Measurements from ENCODE around the gene APEX1.

DNA sequence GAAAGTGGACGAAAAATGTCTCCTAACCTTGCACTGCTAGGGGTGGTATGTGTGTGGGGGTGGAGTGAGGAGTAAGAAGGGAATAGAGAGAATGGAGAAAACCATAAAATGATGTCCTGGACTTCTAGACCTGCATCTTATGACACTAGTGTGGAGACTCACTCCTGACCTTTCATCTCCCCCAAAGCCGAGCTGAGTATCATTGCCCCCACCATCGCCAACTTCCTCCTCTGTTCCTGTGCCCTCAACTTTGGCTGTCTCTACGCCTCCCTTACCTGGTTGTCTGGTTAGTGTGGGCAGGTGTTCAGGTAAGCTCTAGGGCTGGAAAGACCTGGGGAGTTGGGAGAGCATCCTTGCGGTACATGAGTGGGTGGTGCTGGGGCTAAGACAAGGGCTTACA lies 14.6 kb upstream of the APEX1 start:
- TF ChIP-seq, protein P1, sequence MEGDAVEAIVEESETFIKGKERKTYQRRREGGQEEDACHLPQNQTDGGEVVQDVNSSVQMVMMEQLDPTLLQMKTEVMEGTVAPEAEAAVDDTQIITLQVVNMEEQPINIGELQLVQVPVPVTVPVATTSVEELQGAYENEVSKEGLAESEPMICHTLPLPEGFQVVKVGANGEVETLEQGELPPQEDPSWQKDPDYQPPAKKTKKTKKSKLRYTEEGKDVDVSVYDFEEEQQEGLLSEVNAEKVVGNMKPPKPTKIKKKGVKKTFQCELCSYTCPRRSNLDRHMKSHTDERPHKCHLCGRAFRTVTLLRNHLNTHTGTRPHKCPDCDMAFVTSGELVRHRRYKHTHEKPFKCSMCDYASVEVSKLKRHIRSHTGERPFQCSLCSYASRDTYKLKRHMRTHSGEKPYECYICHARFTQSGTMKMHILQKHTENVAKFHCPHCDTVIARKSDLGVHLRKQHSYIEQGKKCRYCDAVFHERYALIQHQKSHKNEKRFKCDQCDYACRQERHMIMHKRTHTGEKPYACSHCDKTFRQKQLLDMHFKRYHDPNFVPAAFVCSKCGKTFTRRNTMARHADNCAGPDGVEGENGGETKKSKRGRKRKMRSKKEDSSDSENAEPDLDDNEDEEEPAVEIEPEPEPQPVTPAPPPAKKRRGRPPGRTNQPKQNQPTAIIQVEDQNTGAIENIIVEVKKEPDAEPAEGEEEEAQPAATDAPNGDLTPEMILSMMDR (IDR thresholded peaks at IDR 0.05; ENCODE audit: control extremely low read depth in 1 of 3, insufficient read depth in 1 of 3, low read depth in 1 of 3, low read length in 3 of 3): no peak
- no peak for TF ChIP-seq TCF12 (IDR thresholded peaks at IDR 0.05; ENCODE audit: low read depth, low read length)
